DND-41 (cell line): ENCODE data around the gene DAD1.

Experiments used
- EZH2 ChIP-seq: IDR thresholded peaks from 3 replicates; pipeline ENCODE4 v1.6.1; 2012; ENCODE audit warnings: borderline replicate concordance, low read depth, mild to moderate bottlenecking, moderate library complexity, low read length, inconsistent platforms; ENCODE audit not compliant: severe bottlenecking
- TF ChIP-seq, protein P1 (sequence below): IDR thresholded peaks from 2 replicates; pipeline ENCODE4 v1.5.1; 2012; ENCODE audit warnings: borderline replicate concordance, low read length, moderate library complexity, mild to moderate bottlenecking; ENCODE audit not compliant: poor library complexity, severe bottlenecking; ENCODE audit errors: extremely low read depth

DNA sequence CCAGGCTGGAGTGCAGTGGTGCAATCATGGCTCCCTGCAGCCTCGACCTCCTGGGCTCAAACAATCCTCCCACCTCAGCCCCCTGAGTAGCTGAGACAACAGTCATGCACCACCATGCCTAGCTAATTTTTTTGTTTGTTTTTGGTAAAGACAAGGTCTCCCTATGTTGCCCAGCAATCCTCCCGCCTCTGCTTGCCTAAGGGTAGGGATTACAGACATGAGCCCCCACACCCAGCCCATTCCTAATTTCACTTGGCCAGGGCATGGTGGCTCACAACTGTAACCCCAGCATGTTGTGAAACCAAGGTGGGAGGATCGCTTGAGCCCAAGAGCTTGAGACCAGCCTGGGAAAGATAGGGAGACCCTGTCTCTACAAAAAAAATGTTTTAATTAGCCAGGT, 9.1 kb downstream of the DAD1 start:
- TF ChIP-seq, protein P1, sequence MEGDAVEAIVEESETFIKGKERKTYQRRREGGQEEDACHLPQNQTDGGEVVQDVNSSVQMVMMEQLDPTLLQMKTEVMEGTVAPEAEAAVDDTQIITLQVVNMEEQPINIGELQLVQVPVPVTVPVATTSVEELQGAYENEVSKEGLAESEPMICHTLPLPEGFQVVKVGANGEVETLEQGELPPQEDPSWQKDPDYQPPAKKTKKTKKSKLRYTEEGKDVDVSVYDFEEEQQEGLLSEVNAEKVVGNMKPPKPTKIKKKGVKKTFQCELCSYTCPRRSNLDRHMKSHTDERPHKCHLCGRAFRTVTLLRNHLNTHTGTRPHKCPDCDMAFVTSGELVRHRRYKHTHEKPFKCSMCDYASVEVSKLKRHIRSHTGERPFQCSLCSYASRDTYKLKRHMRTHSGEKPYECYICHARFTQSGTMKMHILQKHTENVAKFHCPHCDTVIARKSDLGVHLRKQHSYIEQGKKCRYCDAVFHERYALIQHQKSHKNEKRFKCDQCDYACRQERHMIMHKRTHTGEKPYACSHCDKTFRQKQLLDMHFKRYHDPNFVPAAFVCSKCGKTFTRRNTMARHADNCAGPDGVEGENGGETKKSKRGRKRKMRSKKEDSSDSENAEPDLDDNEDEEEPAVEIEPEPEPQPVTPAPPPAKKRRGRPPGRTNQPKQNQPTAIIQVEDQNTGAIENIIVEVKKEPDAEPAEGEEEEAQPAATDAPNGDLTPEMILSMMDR, result no peak
- TF ChIP-seq EZH2, result no peak
